Loucy (cell line): ENCODE results near the gene STUM.

Experiments used
- EZH2phosphoT487 ChIP-seq: fragments of 200-600 bp; IDR thresholded peaks from 2 replicates; pipeline ENCODE4 v1.6.1; 2018; ENCODE audit warnings: antibody characterized with exemption, mild to moderate bottlenecking, moderate library complexity, borderline replicate concordance
- TF ChIP-seq, protein P1 (sequence below): fragments of 200-600 bp; sonication (generic); conservative IDR thresholded peaks from 2 replicates; pipeline ENCODE4 v1.5.1; 2014; ENCODE audit warnings: mild to moderate bottlenecking, antibody characterized with exemption, low read length

DNA sequence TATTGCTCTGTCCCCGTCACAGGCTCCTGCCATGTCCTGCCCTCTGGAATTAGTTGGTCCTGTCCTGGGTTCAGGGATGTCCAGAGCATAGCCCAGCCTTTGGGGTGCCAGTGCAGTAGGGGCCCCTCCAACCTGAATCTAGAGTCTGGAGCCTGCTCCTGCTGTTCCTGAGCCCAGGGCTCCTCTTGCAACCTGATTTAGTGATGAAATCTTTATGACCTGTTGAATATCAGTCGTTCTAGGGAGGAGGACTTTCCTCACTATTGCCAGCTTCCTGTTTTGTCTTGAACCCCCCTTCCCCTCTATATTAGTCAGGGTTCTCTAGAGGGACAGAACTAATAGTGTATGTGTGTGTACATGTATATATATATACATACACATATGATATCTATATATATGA is 42.5 kb upstream of the STUM start:
- TF ChIP-seq, protein P1, sequence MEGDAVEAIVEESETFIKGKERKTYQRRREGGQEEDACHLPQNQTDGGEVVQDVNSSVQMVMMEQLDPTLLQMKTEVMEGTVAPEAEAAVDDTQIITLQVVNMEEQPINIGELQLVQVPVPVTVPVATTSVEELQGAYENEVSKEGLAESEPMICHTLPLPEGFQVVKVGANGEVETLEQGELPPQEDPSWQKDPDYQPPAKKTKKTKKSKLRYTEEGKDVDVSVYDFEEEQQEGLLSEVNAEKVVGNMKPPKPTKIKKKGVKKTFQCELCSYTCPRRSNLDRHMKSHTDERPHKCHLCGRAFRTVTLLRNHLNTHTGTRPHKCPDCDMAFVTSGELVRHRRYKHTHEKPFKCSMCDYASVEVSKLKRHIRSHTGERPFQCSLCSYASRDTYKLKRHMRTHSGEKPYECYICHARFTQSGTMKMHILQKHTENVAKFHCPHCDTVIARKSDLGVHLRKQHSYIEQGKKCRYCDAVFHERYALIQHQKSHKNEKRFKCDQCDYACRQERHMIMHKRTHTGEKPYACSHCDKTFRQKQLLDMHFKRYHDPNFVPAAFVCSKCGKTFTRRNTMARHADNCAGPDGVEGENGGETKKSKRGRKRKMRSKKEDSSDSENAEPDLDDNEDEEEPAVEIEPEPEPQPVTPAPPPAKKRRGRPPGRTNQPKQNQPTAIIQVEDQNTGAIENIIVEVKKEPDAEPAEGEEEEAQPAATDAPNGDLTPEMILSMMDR: no peak
- no peak for TF ChIP-seq EZH2phosphoT487
